Suprapubic skin (tissue), 4 donors: ENCODE measurements around the gene SPOP. TPM values are rescaled to one million over a fixed set of nuclear protein-coding genes. Genes with fewer than 3 reads are reported as not detected.
A peak's percentile ranks its signal among the peaks of the same experiment; 100 is the strongest.
"Not testable (repeated sequence)": the region's sequence is repeated elsewhere in the genome, so short reads cannot be mapped to it uniquely, and the experiment has no call there.

Experiments used
- DNase-seq, 2 donors: peaks; one replicate each; pipeline ENCODE4 v3.0.0-alpha.2; 2019; ENCODE audit warnings: low spot score in 2 of 2
- H3K27ac ChIP-seq: fragments of 200-600 bp; sonication (generic); one replicate; pipeline ENCODE4 v1.5.1; 2019
- H3K27me3 ChIP-seq: fragments of 200-600 bp; sonication (generic); one replicate; pipeline ENCODE4 v1.5.1; 2019
- H3K36me3 ChIP-seq: fragments of 200-600 bp; sonication (generic); one replicate; pipeline ENCODE4 v1.5.1; 2019
- H3K4me1 ChIP-seq: fragments of 200-600 bp; sonication (generic); one replicate; pipeline ENCODE4 v1.5.1; 2019
- H3K4me3 ChIP-seq: fragments of 200-600 bp; sonication (generic); one replicate; pipeline ENCODE4 v1.5.1; 2019; ENCODE audit warnings: mild to moderate bottlenecking
- H3K9me3 ChIP-seq: fragments of 200-600 bp; sonication (generic); one replicate; pipeline ENCODE4 v1.5.1; 2019
- CTCF ChIP-seq, 2 donors: fragments of 200-600 bp in 1 of 2; fragments of 450-650 bp in 1 of 2; sonication (generic) in 1 of 2; IDR thresholded peaks; one replicate each; pipeline ENCODE4 v1.5.1; 2016 to 2019; ENCODE audit warnings: antibody characterized with exemption in 2 of 2, mild to moderate bottlenecking in 1 of 2, moderate library complexity in 1 of 2
- EP300 ChIP-seq: sonication (generic); formaldehyde crosslinking; IDR thresholded peaks from one replicate; pipeline ENCODE4 v1.6.1; 2017; ENCODE audit warnings: antibody characterized with exemption
- POLR2A ChIP-seq, 2 donors: fragments of 450-650 bp; IDR thresholded peaks; one replicate each; pipeline ENCODE4 v1.6.1; 2017; ENCODE audit warnings: antibody characterized with exemption in 2 of 2, mild to moderate bottlenecking in 2 of 2, moderate library complexity in 2 of 2
- POLR2AphosphoS5 ChIP-seq, 3 donors: sonication (generic); formaldehyde crosslinking; IDR thresholded peaks; one replicate each; pipeline ENCODE4 v1.6.1; 2017; ENCODE audit warnings: antibody characterized with exemption in 3 of 3
- WGBS: methylation state at CpG from one replicate; pipeline ENCODE4 v1.1.5; 2018; 5-methylcytosine and 5-hydroxymethylcytosine counted together
- total RNA-seq, 4 donors: library from RNA; depleted of rRNA; stranded (reverse); fragments of >200 nt; gene quantifications; one replicate each; pipeline ENCODE4 v1.1.0, GENCODE V29; 2016

The SPOP gene
- total RNA-seq, 4 donors from 2014 or later, result 26.1 to 59.3 (median 41.7) TPM

- H3K9me3 ChIP-seq, result no peaks in the 10 kb centered on the region
- peaks cover 30% of the 10 kb centered on the region for H3K4me1 ChIP-seq
- no peak for TF ChIP-seq POLR2AphosphoS5 (IDR thresholded peaks at IDR 0.05)
- TF ChIP-seq CTCF (IDR thresholded peaks at IDR 0.05), result no peak
- TF ChIP-seq POLR2A (IDR thresholded peaks at IDR 0.05), result no peak
- TF ChIP-seq EP300, result no peak
- no peak overlapping the region for H3K27ac ChIP-seq
- no peak overlapping the region for H3K4me3 ChIP-seq
- H3K27me3 ChIP-seq, result no peaks in the 10 kb centered on the region
- no peaks in the 10 kb centered on the region for H3K36me3 ChIP-seq
- DNase-seq, result no peak
- 87% methylated on average over 8 of the region's 8 CpGs for WGBS
Observed at GRCh38 chr17:49647256-49647585, 30.7 kb downstream of the SPOP start.

DNA sequence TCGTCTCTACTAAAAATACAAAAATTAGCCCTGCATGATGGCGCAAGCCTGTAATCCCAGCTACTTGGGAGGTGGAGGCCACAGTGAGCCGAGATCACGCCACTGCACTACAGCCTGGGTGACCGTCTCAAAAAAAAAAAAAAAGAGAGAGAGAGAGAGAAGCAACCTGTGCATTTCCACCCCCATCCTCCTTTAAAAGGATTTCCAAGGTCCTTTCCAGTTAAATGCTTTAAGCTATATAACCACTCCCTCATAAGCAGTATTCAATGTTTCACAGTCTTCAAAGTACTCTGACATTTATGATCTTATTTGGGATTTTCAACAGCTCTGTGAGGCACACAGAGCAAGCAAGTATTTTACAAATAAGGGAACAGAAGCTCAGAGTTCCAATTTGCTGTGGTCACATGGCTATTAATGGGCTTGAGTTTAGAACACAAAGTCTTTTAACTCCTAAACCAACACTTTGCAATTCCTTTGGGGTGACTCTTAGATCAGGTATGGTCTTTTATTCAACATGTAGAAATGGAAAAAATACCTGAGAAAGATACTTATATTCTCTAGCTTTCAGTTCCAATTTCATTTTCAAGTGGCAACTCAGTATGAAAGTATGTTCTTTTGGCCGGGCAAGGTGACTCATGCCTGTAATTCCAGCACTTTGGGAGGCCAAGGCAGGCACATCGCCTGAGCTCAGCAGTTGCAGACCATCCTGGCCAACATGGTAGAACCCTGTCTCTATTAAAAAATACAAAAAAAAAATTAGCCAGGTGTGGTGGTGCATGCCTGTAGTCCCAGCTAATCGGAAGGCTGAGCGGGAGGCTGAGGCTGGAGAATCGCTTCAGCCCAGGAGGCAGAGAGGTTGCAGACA, 31.3 kb downstream of the SPOP start:
- DNase-seq, result no peak
- H3K4me1 ChIP-seq, result peaks cover 35% of the 10 kb centered on the region
- WGBS, result 65% methylated on average over 10 of the region's 10 CpGs

GRCh38 chr17:49646056-49646390, 31.9 kb downstream of the SPOP start:
- H3K9me3 ChIP-seq, H3K27me3 ChIP-seq, DNase-seq, H3K36me3 ChIP-seq, H3K4me3 ChIP-seq: not testable (repeated sequence)
- 92% methylated on average over 1 of the region's 1 CpG for WGBS
- Histone ChIP-seq H3K27ac (peak overlapping the region; percentile 65), H3K4me1 (peaks cover 35% of the 10 kb centered on the region)

More for the DNA sequence above, 31.3 kb downstream of the SPOP start:
- Histone ChIP-seq H3K27ac (peak overlapping the region; percentile 65), H3K9me3 (no peaks in the 10 kb centered on the region), H3K36me3 (no peaks in the 10 kb centered on the region), H3K4me3 (no peak overlapping the region), H3K27me3 (no peaks in the 10 kb centered on the region)
- TF ChIP-seq POLR2A (IDR thresholded peaks at IDR 0.05) (no peak), CTCF (IDR thresholded peaks at IDR 0.05) (no peak), EP300 (no peak), POLR2AphosphoS5 (IDR thresholded peaks at IDR 0.05) (no peak)

DNA sequence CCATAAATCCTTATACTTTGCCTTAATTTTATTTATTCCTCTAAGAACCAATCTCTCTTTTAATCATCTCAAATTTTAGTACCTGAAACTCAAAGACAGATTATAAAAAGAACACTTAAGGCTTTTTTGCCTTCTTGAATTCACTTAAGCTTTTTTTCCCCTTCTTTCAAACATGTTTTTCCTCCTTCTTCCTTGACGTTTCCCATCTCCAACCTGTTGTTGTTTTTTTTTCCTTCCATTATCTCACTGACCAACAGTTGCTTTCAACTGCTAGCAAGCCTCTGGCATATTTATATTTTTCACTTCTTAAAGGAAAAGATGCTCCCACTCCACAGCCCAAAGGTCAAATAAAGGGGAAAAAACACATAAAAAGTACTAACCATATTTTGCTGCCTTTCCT, 32.2 kb downstream of the SPOP start:
- TF ChIP-seq POLR2A (IDR thresholded peaks at IDR 0.05) (no peak), POLR2AphosphoS5 (IDR thresholded peaks at IDR 0.05) (no peak), CTCF (IDR thresholded peaks at IDR 0.05) (no peak), EP300 (no peak)
- no peaks in the 10 kb centered on the region for H3K36me3 ChIP-seq
- 48% methylated on average over 1 of the region's 1 CpG for WGBS
- H3K27ac ChIP-seq, result peak overlapping the region; percentile 65
- peaks cover 35% of the 10 kb centered on the region for H3K4me1 ChIP-seq
- no peak for DNase-seq
- no peaks in the 10 kb centered on the region for H3K27me3 ChIP-seq
- no peaks in the 10 kb centered on the region for H3K9me3 ChIP-seq
- H3K4me3 ChIP-seq, result no peak overlapping the region

DNA sequence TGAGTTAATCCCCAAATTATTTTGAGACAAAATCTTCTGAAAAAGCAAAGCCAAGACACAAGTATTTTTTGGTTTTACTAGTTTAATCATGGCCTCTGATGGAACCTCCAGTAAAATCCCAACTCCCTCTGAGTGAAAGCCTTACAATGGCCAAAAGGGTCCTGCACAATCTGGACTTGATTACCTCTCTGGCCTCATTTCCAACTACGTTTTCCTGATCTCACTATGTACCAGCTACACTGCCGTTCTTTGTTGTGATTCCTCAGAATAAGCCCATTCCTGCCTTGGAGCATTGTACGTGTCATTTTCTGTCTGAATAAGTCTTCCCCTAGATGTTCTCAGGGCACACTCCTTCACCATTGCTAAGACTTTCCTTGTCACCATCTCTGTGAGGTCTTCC, 37.3 kb downstream of the SPOP start:
- Histone ChIP-seq H3K36me3 (no peaks in the 10 kb centered on the region), H3K27ac (no peak overlapping the region), H3K9me3 (no peaks in the 10 kb centered on the region), H3K27me3 (no peaks in the 10 kb centered on the region), H3K4me1 (peaks cover 21% of the 10 kb centered on the region), H3K4me3 (no peak overlapping the region)
- no peak for DNase-seq
- 70% methylated on average over 3 of the region's 3 CpGs for WGBS
- no peak for TF ChIP-seq EP300
- no peak for TF ChIP-seq POLR2A (IDR thresholded peaks at IDR 0.05)
- TF ChIP-seq POLR2AphosphoS5 (IDR thresholded peaks at IDR 0.05), result no peak
- no peak for TF ChIP-seq CTCF (IDR thresholded peaks at IDR 0.05)

- H3K36me3 ChIP-seq, result no peaks in the 10 kb centered on the region
- no peak overlapping the region for H3K27ac ChIP-seq
- WGBS, result 95% methylated on average over 5 of the region's 5 CpGs
- H3K4me3 ChIP-seq, result no peak overlapping the region
- TF ChIP-seq POLR2AphosphoS5 (IDR thresholded peaks at IDR 0.05) (no peak), EP300 (no peak), POLR2A (IDR thresholded peaks at IDR 0.05) (no peak), CTCF (IDR thresholded peaks at IDR 0.05) (no peak)
- H3K9me3 ChIP-seq, result no peaks in the 10 kb centered on the region
- peaks cover 23% of the 10 kb centered on the region for H3K4me1 ChIP-seq
- no peaks in the 10 kb centered on the region for H3K27me3 ChIP-seq
- DNase-seq, result no peak
Observed at GRCh38 chr17:49638818-49639217, 39.1 kb downstream of the SPOP start.
